Panc1 (cell line): ENCODE data around the gene LATS2. TPM values are rescaled to one million over a fixed set of nuclear protein-coding genes. Genes with fewer than 3 reads are reported as not detected.

Experiments
- ATAC-seq: fragments of 200-7000 bp; cut with Tn5 transposase; 2 replicates; pipeline ENCODE4 v1.9.1; 2020; ENCODE audit warnings: mild to moderate bottlenecking, moderate library complexity
- BruUV-seq: library from RNA; stranded (reverse); fragments of 400-500 nt; replicated peaks from 2 replicates; lab custom pipeline; 2021; lab: Mats Ljungman, UMichigan
- CTCF ChIA-PET: fragments of 300-600 bp; sonication (Branson Sonifier 250); formaldehyde crosslinking; loops from one replicate; lab custom pipeline; 2022; ENCODE audit warnings: antibody characterized with exemption; lab: Charles Lee
- POLR2A ChIA-PET: fragments of 300-600 bp; sonication (Branson Sonifier 250); formaldehyde crosslinking; loops from one replicate; lab custom pipeline; 2022; ENCODE audit warnings: antibody characterized with exemption; lab: Charles Lee
- DNase-seq: peaks from one replicate; pipeline ENCODE4 v3.0.0-alpha.2; 2010; ENCODE audit warnings: low read depth, low spot score
- H3K27ac ChIP-seq: 2 replicates; pipeline ENCODE4 v1.5.1; 2011; ENCODE audit warnings: mild to moderate bottlenecking, low read length, inconsistent platforms
- H3K27me3 ChIP-seq: fragments of 200-500 bp; sonication (Bioruptor generic); 2 replicates; pipeline ENCODE4 v1.6.0; 2014; ENCODE audit warnings: low read length, inconsistent platforms; ENCODE audit not compliant: control insufficient read depth, insufficient read depth
- H3K36me3 ChIP-seq: fragments of 200-500 bp; sonication (Bioruptor generic); 2 replicates; pipeline ENCODE4 v1.5.1; 2014; ENCODE audit warnings: inconsistent platforms, mild to moderate bottlenecking, low read length, moderate library complexity; ENCODE audit not compliant: control insufficient read depth, insufficient read depth
- H3K4me1 ChIP-seq: 2 replicates; pipeline ENCODE4 v1.5.1; 2011; ENCODE audit warnings: inconsistent platforms, mild to moderate bottlenecking, low read length, moderate library complexity; ENCODE audit not compliant: control insufficient read depth, insufficient read depth
- H3K4me3 ChIP-seq, 2 experiments: 2 replicates each; pipeline ENCODE4 v1.5.1; 2011 to 2012; ENCODE audit warnings: low read depth in 2 of 2, low read length in 2 of 2, mild to moderate bottlenecking in 2 of 2, inconsistent platforms in 1 of 2, moderate library complexity in 1 of 2
- H3K9me3 ChIP-seq: fragments of 200-500 bp; sonication (Bioruptor generic); 2 replicates; pipeline ENCODE4 v1.5.1; 2014; ENCODE audit warnings: low read depth, mild to moderate bottlenecking, inconsistent platforms, low read length, moderate library complexity; ENCODE audit not compliant: control insufficient read depth, insufficient read depth
- POLR2AphosphoS5 ChIP-seq: IDR thresholded peaks from 2 replicates; pipeline ENCODE4 v1.6.1; 2012; ENCODE audit warnings: mild to moderate bottlenecking, low read depth, low read length, moderate library complexity
- SIN3A ChIP-seq: IDR thresholded peaks from 2 replicates; pipeline ENCODE4 v1.6.1; 2012; ENCODE audit warnings: low read depth, mild to moderate bottlenecking, low read length, moderate library complexity, borderline replicate concordance; ENCODE audit not compliant: insufficient read depth
- TCF7L2 ChIP-seq: IDR thresholded peaks from 2 replicates; pipeline ENCODE4 v1.6.1; 2011; ENCODE audit warnings: mild to moderate bottlenecking, low read depth, low read length, inconsistent platforms
- in situ Hi-C: cut with HindIII; loops from 2 replicates; pipeline ENCODE4 v1.10.0; 2016; ENCODE audit warnings: low sequenced_read_pairs, low pct_unique_long_range_greater_than_20kb
- intact Hi-C: fragments of 100-400 bp; cut with micrococcal nuclease; formaldehyde crosslinking; loops from one replicate; pipeline ENCODE4 v1.10.0; 2022; ENCODE audit not compliant: unreplicated experiment
- total RNA-seq: library from RNA; stranded (reverse); gene quantifications from one replicate; pipeline ENCODE4 v1.2.1, GENCODE V29; 2021; ENCODE audit not compliant: unreplicated experiment
- TF ChIP-seq, protein P1 (sequence below): fragments of 450-650 bp; IDR thresholded peaks from 2 replicates; pipeline ENCODE4 v1.5.1; 2017; ENCODE audit warnings: mild to moderate bottlenecking
- TF ChIP-seq, protein P2 (sequence below), 2 experiments: IDR thresholded peaks; 2 replicates each; pipeline ENCODE4 v1.6.1; 2011 to 2012; ENCODE audit warnings: low read depth in 2 of 2, control low read depth in 1 of 2, low read length in 1 of 2, mild to moderate bottlenecking in 1 of 2, moderate library complexity in 1 of 2; ENCODE audit not compliant: insufficient read depth in 1 of 2

Gene LATS2
- total RNA-seq, 1 experiment from 2014 or later, result 24.5 TPM

DNA sequence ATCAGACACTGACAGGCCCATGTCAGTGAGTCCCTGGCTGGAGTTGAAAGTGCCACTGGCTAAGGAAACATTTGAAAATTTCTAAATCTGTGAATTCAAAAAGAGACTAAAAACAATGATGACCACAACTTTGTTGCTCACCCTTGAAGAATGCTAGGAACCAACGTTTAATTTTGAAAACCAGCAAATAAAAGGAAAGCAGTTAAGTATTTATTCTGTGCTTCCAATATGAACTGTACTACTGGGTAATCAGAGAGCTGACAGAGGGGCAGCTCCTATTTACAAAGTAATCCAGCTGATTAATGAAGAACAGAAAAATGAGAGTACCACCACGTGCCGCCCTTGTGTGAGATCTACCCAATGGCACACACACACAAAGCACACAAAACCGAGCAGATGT, 44.7 kb upstream of the LATS2 start:
- Histone ChIP-seq H3K27me3 (no peaks in the 10 kb centered on the region), H3K27ac (no peak overlapping the region), H3K9me3 (no peaks in the 10 kb centered on the region), H3K4me3 (no peak overlapping the region), H3K36me3 (no peaks in the 10 kb centered on the region), H3K4me1 (no peaks in the 10 kb centered on the region)
- ATAC-seq, result no peak
- POLR2A ChIA-PET, result no interaction called here
- in situ Hi-C loops, result no loop called here
- CTCF ChIA-PET, result no interaction called here
- TF ChIP-seq, protein P1, sequence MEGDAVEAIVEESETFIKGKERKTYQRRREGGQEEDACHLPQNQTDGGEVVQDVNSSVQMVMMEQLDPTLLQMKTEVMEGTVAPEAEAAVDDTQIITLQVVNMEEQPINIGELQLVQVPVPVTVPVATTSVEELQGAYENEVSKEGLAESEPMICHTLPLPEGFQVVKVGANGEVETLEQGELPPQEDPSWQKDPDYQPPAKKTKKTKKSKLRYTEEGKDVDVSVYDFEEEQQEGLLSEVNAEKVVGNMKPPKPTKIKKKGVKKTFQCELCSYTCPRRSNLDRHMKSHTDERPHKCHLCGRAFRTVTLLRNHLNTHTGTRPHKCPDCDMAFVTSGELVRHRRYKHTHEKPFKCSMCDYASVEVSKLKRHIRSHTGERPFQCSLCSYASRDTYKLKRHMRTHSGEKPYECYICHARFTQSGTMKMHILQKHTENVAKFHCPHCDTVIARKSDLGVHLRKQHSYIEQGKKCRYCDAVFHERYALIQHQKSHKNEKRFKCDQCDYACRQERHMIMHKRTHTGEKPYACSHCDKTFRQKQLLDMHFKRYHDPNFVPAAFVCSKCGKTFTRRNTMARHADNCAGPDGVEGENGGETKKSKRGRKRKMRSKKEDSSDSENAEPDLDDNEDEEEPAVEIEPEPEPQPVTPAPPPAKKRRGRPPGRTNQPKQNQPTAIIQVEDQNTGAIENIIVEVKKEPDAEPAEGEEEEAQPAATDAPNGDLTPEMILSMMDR, result no peak
- TF ChIP-seq, protein P2, sequence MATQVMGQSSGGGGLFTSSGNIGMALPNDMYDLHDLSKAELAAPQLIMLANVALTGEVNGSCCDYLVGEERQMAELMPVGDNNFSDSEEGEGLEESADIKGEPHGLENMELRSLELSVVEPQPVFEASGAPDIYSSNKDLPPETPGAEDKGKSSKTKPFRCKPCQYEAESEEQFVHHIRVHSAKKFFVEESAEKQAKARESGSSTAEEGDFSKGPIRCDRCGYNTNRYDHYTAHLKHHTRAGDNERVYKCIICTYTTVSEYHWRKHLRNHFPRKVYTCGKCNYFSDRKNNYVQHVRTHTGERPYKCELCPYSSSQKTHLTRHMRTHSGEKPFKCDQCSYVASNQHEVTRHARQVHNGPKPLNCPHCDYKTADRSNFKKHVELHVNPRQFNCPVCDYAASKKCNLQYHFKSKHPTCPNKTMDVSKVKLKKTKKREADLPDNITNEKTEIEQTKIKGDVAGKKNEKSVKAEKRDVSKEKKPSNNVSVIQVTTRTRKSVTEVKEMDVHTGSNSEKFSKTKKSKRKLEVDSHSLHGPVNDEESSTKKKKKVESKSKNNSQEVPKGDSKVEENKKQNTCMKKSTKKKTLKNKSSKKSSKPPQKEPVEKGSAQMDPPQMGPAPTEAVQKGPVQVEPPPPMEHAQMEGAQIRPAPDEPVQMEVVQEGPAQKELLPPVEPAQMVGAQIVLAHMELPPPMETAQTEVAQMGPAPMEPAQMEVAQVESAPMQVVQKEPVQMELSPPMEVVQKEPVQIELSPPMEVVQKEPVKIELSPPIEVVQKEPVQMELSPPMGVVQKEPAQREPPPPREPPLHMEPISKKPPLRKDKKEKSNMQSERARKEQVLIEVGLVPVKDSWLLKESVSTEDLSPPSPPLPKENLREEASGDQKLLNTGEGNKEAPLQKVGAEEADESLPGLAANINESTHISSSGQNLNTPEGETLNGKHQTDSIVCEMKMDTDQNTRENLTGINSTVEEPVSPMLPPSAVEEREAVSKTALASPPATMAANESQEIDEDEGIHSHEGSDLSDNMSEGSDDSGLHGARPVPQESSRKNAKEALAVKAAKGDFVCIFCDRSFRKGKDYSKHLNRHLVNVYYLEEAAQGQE (IDR thresholded peaks at IDR 0.05; ENCODE audit: insufficient read depth in 1 of 2, low read depth in 2 of 2, low read length in 1 of 2), result no peak
- no peak for TF ChIP-seq TCF7L2
- no peak for TF ChIP-seq POLR2AphosphoS5
- no peak for TF ChIP-seq SIN3A
- intact Hi-C loops, result no loop called here
- no TSS peak for BruUV-seq
- DNase-seq, result no peak

DNA sequence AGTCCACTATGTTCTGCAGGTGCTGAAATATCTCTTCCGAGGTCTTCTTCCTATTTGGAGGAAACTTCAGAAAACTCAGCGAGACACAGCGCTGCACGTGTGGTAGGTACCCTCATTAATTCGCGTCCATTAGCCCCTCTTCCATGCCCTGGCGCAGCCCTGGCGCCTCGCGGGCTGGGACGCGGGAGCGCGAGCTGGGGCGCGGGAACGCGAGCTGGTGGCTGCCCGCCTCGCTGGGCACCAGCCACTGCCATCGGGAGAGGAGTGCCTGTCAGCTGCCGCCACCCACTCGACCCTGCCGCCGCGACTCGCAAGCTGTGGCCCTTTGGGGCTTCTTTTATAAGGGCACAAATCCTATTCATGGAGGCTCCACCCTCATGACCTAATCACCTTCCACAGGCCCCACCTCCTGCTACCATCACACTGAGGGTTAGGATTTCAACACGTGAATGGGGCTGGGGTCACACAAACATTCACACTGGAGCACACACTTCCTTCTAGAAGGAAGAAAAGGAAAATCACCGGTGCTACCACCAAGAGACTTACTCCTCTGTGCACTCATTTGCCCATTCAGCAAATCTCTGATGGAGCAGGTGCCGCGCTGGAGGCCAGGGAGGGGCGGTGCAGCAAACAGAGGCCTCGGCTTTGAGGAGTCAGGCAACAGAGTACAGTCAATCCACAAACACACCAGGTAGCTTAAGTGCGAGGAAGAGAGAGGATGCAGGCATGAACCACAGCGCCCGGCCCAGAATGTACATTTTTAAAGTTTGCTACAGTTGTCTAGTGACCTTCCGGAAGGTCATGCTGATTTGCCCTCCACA, 43.0 kb upstream of the LATS2 start:
- BruUV-seq, result no TSS peak
- DNase-seq (no peak), ATAC-seq (no peak)
- CTCF ChIA-PET, result interaction anchor here (0.7 kb wide), 1 partner anchor 501 kb away, joined by 9 read pairs; no protein-coding TSS in a partner anchor
- H3K27me3 ChIP-seq, result no peaks in the 10 kb centered on the region
- no peaks in the 10 kb centered on the region for H3K36me3 ChIP-seq
- TF ChIP-seq, protein P1, result no peak
- no peak for TF ChIP-seq POLR2AphosphoS5
- TF ChIP-seq, protein P2 (IDR thresholded peaks at IDR 0.05; ENCODE audit: insufficient read depth in 1 of 2, low read depth in 2 of 2, low read length in 1 of 2), result no peak
- no peak for TF ChIP-seq TCF7L2
- TF ChIP-seq SIN3A, result no peak
- POLR2A ChIA-PET, result no interaction called here
- no peak overlapping the region for H3K4me3 ChIP-seq
- H3K9me3 ChIP-seq, result no peaks in the 10 kb centered on the region
- in situ Hi-C loops, result no loop called here
- intact Hi-C loops, result no loop called here
- H3K4me1 ChIP-seq, result no peaks in the 10 kb centered on the region
- no peak overlapping the region for H3K27ac ChIP-seq
